H7 (cell line): Measurements from ENCODE around the gene ZFYVE27. TPM values are rescaled to one million over a fixed set of nuclear protein-coding genes. Genes with fewer than 3 reads are reported as not detected.

ENCODE experiments used
- DNase-seq: peaks from one replicate; pipeline ENCODE4 v3.0.0; 2012
- H3K27me3 ChIP-seq: 2 replicates; pipeline ENCODE4 v1.6.0; 2011; ENCODE audit warnings: mild to moderate bottlenecking, low read length; ENCODE audit not compliant: control insufficient read depth, insufficient read depth
- H3K36me3 ChIP-seq: replicated peaks from 2 replicates; pipeline ENCODE4 v1.5.1; 2011; ENCODE audit warnings: low read length; ENCODE audit not compliant: control insufficient read depth, insufficient read depth
- H3K4me3 ChIP-seq: 2 replicates; pipeline ENCODE4 v1.5.1; 2011; ENCODE audit warnings: low read depth, mild to moderate bottlenecking, control low read depth, low read length, moderate library complexity; ENCODE audit not compliant: insufficient read depth
- total RNA-seq: library from RNA; depleted of rRNA; stranded (reverse); fragments of >200 nt; shearing (Covaris generic); gene quantifications from 2 replicates; pipeline ENCODE4 v1.2.3, GENCODE V29; 2014; rRNA removed

The ZFYVE27 gene
- total RNA-seq, 1 experiment from 2014 or later = 19.2 TPM

- Histone ChIP-seq H3K27me3 (no peaks in the 10 kb centered on the region), H3K4me3 (no peak overlapping the region), H3K36me3 (no peaks in the 10 kb centered on the region)
- no peak for DNase-seq
Observed at GRCh38 chr10:97800474-97800873, 63.5 kb downstream of the ZFYVE27 start.

- H3K4me3 ChIP-seq = no peak overlapping the region
- DNase-seq = no peak
- no peaks in the 10 kb centered on the region for H3K36me3 ChIP-seq
- no peaks in the 10 kb centered on the region for H3K27me3 ChIP-seq
Observed at GRCh38 chr10:97801422-97801821, 64.5 kb downstream of the ZFYVE27 start.

GRCh38 chr10:97805096-97805884 is 68.4 kb downstream of the ZFYVE27 start:
- no peaks in the 10 kb centered on the region for H3K27me3 ChIP-seq
- peak; percentile 76 for DNase-seq
- no peak overlapping the region for H3K4me3 ChIP-seq
- H3K36me3 ChIP-seq = no peaks in the 10 kb centered on the region

GRCh38 chr10:97805949-97806348 is 69.0 kb downstream of the ZFYVE27 start:
- Histone ChIP-seq H3K36me3 (no peaks in the 10 kb centered on the region), H3K27me3 (no peaks in the 10 kb centered on the region), H3K4me3 (no peak overlapping the region)
- DNase-seq = no peak

- Histone ChIP-seq H3K27me3 (no peaks in the 10 kb centered on the region), H3K4me3 (no peak overlapping the region), H3K36me3 (no peaks in the 10 kb centered on the region)
- DNase-seq = no peak
Observed at GRCh38 chr10:97810446-97810845, 73.5 kb downstream of the ZFYVE27 start.

Other genes with a start within 250 kb of the ZFYVE27 start
- gene MMS19, start 238.7 kb upstream of the ZFYVE27 start, total RNA-seq = 177 and 188 TPM in 2 replicates
- gene UBTD1, start 238.2 kb upstream of the ZFYVE27 start, total RNA-seq = 30.2 and 33.4 TPM in 2 replicates
- not detected in 2 replicates for gene ANKRD2, start 164.3 kb upstream of the ZFYVE27 start, total RNA-seq
- gene HOGA1, start 152.7 kb upstream of the ZFYVE27 start, total RNA-seq = 0.37 TPM in 1 of 2 replicates, not detected in the other
- gene C10orf62, start 147.4 kb upstream of the ZFYVE27 start, total RNA-seq = not detected in 2 replicates
- gene MORN4, start 103.6 kb upstream of the ZFYVE27 start, total RNA-seq = 12.0 and 13.7 TPM in 2 replicates
- 19.6 and 26.2 TPM in 2 replicates for gene PI4K2A, start 96.5 kb upstream of the ZFYVE27 start, total RNA-seq
- gene AVPI1, start 49.9 kb upstream of the ZFYVE27 start, total RNA-seq = 10.6 and 13.6 TPM in 2 replicates
- 18.7 and 21.2 TPM in 2 replicates for gene MARVELD1, start 23.4 kb upstream of the ZFYVE27 start, total RNA-seq
- gene SFRP5, start 34.9 kb downstream of the ZFYVE27 start, total RNA-seq = 1.9 and 2.3 TPM in 2 replicates
- gene GOLGA7B, start 112.7 kb downstream of the ZFYVE27 start, total RNA-seq = 0.04 TPM in 1 of 2 replicates, not detected in the other